Measurements from ENCODE around the gene DOCK3.

DOCK3 gene

GRCh38 chr3:51388286-51389029 lies 713.7 kb downstream of the DOCK3 start:
- DNase-seq (ENCODE audit: low spot score), result no peak

- peak; percentile 53 for DNase-seq (ENCODE audit: low spot score)
Measured at GRCh38 chr3:51389423-51390183, 714.9 kb downstream of the DOCK3 start.

- no peak for DNase-seq (ENCODE audit: low spot score)
Measured at GRCh38 chr3:51390246-51391074, 715.7 kb downstream of the DOCK3 start.

- peak; percentile 95 for DNase-seq (ENCODE audit: low spot score)
Measured at GRCh38 chr3:51391075-51391565, 716.4 kb downstream of the DOCK3 start, which contains the start of gene RBM15B. Gene RBM15B, plus strand, starts transcription at chr3:51391285. Its CDS starts 115 bp downstream, at chr3:51391400.

GRCh38 chr3:51391566-51392354 lies 717.0 kb downstream of the DOCK3 start:
- no peak for DNase-seq (ENCODE audit: low spot score)

DNA sequence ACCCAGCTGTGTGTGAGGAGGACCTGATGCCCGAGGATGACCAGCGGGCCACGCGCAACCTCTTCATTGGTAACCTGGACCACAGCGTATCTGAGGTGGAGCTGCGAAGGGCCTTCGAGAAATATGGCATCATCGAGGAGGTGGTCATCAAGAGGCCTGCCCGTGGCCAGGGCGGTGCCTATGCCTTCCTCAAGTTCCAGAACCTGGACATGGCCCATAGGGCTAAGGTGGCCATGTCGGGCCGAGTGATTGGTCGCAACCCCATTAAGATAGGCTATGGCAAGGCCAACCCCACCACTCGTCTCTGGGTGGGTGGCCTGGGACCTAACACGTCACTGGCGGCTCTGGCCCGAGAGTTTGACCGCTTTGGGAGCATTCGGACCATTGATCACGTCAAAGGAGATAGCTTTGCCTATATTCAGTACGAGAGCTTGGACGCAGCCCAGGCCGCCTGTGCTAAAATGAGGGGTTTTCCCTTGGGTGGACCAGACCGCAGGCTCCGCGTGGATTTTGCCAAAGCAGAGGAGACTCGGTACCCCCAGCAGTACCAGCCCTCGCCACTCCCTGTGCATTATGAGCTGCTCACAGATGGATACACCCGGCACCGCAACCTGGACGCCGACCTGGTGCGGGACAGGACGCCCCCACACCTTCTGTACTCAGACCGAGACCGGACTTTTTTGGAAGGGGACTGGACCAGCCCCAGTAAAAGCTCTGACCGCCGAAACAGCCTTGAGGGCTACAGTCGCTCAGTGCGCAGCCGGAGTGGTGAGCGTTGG lies 717.8 kb downstream of the DOCK3 start:
- no peak for DNase-seq (ENCODE audit: low spot score)

GRCh38 chr3:51393134-51393495 lies 718.4 kb downstream of the DOCK3 start:
- DNase-seq (ENCODE audit: low spot score), result no peak

- DNase-seq (ENCODE audit: low spot score), result no peak
Measured at GRCh38 chr3:51393564-51393963, 718.8 kb downstream of the DOCK3 start.

DNA sequence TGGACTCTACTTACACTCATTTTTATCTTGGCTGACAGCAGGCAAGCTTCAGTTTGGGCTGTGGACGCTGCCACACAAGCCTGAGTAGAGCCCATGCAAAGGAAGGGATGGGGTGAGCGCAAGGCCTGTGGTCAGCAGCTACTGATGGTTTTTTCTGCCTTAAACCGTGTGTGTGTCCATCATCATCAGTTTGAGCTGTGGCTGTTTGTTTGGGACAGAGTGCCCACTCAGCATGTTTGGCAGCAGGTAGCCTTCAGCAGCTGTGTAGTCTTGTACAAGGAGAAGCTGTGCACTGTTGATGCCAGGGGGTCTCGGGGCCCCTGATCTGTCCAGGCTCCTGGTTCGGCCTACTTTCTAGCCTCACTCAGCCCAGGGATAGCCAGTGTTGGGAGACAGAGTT lies 719.8 kb downstream of the DOCK3 start:
- DNase-seq (ENCODE audit: low spot score), result no peak

DNA sequence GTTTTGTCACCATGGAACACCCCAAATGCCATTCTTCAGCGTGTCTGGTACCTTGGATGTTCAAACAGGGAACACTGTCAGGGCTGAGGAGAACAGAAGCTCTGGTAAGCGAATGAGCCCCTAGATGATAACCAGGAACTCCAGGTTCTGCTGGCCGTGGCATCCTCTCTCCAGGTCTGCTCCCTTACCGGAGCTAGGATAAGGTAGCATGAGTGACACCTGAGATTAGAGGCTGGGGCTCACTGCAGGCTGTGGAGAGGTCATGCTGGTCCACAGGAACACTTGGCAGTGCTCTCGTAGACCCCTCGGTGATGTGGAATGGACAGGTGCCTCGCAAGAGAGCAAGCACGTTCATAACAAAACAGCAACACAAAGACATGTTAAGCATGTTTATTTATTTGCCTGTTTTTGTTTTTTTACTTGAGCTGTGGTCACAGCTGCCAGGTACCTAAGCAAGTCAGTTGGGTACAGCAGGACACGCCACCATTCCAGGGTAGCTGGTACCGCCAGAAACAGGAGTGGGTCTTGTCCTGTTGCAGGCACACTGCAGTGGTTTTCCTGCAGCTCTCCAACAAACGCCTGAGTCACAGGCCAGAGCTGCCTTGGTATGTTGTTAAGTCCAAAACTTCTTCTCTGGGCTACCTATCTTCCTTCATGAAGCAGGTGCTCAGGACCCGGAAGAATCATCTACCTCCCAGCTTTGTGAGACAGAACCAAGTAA lies 720.9 kb downstream of the DOCK3 start:
- DNase-seq (ENCODE audit: low spot score), result no peak

DNA sequence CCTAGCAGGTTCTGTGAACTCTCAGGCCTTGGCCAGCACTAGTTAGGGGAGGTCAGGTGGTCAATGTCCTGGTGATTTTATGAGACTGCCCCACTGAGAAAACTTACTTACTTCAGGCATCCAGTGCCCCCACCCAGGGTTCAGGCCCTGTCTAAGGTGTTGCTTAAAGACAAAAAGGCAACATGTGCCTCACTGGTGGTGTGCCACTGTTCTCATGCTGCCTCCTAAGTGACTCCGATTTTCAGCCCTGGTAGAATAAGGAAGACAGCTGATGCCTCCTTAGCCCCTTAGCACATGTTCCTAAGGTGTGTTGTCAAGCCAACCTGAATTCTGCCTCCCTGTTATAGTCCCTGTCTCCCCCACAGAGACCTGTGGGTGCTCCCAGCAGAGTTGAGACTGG lies 721.7 kb downstream of the DOCK3 start:
- DNase-seq (ENCODE audit: low spot score), result no peak

DNA sequence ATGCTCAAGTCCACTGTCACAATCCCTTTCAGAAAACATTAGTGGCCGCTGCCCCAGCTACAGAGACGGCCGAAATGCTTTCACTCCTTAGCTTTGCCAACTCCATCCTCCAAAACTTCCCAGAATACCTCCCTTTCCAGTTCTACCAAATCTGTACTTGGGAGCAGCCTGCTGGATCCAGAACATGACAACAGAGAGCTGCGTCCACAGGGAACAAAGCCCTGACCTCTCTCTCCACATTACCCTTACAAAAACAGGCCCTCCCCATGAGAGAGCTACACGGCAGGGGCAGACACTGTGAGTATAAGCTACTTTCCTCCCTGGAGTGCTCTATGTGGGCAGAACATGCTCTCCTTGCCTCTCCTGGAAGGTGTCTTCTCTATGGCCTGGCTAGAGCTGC lies 722.7 kb downstream of the DOCK3 start:
- no peak for DNase-seq (ENCODE audit: low spot score)

GRCh38 chr3:51398595-51399310 lies 724.0 kb downstream of the DOCK3 start:
- no peak for DNase-seq (ENCODE audit: low spot score)

DNA sequence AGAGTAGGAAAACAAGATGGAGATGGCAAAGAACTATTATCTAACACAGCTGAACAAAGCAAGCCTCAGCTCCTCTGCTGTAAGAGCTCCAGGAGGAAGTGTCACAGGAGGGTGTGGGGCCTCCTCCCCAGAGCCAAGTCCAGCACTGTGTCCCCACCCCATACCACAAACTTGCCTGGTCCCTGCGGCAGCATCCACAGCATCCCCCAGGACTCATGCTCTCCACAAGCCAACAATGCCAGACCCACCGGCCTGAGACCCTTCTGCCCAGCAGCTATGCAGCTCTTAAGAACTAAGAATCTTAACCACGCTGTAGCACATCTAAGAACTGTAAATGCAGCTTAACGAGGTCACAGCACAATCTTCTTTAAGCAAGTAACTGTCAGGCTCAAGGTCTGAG lies 725.4 kb downstream of the DOCK3 start:
- no peak for DNase-seq (ENCODE audit: low spot score)

- peak; percentile 25 for DNase-seq (ENCODE audit: low spot score)
Measured at GRCh38 chr3:51401735-51402134, 727.0 kb downstream of the DOCK3 start.

DNA sequence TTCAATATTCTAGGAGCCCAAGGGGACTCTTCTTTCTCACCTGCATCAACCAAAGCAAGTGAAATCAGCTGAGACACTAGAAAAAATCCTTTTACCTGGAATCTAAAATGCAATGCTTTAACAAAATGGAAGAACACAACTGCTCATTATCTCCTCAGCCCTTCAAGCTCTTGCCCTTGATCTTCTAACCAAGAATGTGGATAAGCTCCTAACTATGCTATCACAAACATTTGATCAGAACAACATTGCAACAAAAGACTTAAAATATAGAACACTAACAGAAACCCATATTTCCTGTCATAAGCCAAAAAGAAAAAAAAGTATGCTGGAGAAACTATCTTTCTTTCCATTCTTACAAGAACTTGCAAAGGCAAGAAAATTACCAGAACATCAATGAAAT lies 728.9 kb downstream of the DOCK3 start:
- DNase-seq (ENCODE audit: low spot score), result no peak

DNA sequence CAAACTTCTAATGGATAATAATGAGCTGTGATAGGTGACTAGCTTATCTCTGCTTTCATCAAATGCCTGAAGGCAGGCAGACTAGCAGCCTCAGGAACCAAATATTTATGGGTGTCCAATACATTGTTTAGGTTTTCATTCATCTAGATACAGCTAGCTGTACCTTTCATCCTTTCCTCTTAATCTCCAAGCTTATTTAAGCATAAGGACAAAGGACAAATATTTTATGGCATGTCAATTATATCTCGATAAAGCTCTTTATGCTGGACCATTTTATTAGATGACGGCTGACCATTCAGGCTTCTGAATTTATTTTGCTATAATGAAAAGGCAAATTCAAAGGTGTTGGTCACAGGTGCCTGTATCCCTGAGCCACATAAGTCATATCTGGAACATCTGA lies 733.3 kb downstream of the DOCK3 start:
- no peak for DNase-seq (ENCODE audit: low spot score)

DNA sequence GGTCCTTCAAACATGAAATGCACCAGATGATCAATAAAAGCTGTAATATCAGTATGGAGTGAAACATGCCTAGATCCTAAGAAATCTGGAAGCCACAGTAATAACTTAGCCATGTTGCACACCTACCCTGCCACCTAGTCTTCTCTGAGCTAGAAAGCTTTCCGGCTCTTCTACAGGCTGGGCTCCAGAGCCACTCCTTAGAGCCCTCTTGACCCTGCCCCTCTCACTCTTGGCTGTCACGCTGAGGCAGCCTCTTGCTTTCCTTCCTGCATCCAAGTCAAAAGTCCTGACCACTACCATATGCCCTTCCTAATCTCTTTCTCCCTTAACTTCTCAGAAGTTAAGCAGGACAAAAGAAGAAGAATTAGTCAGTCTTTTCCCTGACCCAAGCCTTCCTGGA lies 734.1 kb downstream of the DOCK3 start:
- DNase-seq (ENCODE audit: low spot score), result no peak

GRCh38 chr3:51422211-51422610 lies 747.5 kb downstream of the DOCK3 start:
- DNase-seq (ENCODE audit: low spot score), result no peak

GRCh38 chr3:51426921-51427320 lies 752.2 kb downstream of the DOCK3 start:
- no peak for DNase-seq (ENCODE audit: low spot score)
